HL-60 (cell line): ENCODE measurements around the gene KRT3.

ENCODE experiments used
- GABPA ChIP-seq: IDR thresholded peaks from 2 replicates; pipeline ENCODE4 v1.6.1; 2012; ENCODE audit warnings: low read depth
- POLR2AphosphoS5 ChIP-seq: IDR thresholded peaks from 2 replicates; pipeline ENCODE4 v1.6.1; 2012; ENCODE audit warnings: low read depth
- SPI1 ChIP-seq: IDR thresholded peaks from 2 replicates; pipeline ENCODE4 v1.6.1; 2012; ENCODE audit warnings: low read depth, mild to moderate bottlenecking, borderline replicate concordance
- TF ChIP-seq, protein P1 (sequence below): IDR thresholded peaks from one replicate; pipeline ENCODE4 v1.5.1; 2011; ENCODE audit warnings: low read length, control low read depth, inconsistent platforms; ENCODE audit not compliant: insufficient read depth
- TF ChIP-seq, protein P2 (sequence below): IDR thresholded peaks from 2 replicates; pipeline ENCODE4 v1.6.1; 2012; ENCODE audit warnings: low read depth; ENCODE audit not compliant: insufficient replicate concordance

DNA sequence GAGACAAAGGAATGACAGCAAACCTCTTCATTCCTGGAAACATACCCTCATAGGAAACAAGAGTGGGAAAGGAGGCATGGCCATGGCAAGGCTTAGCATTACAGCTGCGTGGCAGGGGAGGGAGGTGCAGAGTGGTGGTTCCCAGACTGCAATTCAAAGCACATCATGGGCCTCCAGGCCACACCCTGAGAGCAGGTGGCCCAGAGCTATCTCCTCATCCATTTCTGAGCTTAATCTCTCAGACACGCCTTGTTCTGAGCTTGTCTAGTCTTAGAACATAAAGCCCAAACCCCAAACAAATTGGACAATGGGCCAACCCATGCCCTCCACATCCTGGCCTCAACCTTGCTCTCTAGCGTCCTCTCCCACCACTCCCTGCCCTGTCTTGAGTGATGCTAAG is 5.9 kb upstream of the KRT3 start:
- TF ChIP-seq, protein P1, sequence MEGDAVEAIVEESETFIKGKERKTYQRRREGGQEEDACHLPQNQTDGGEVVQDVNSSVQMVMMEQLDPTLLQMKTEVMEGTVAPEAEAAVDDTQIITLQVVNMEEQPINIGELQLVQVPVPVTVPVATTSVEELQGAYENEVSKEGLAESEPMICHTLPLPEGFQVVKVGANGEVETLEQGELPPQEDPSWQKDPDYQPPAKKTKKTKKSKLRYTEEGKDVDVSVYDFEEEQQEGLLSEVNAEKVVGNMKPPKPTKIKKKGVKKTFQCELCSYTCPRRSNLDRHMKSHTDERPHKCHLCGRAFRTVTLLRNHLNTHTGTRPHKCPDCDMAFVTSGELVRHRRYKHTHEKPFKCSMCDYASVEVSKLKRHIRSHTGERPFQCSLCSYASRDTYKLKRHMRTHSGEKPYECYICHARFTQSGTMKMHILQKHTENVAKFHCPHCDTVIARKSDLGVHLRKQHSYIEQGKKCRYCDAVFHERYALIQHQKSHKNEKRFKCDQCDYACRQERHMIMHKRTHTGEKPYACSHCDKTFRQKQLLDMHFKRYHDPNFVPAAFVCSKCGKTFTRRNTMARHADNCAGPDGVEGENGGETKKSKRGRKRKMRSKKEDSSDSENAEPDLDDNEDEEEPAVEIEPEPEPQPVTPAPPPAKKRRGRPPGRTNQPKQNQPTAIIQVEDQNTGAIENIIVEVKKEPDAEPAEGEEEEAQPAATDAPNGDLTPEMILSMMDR: no peak
- TF ChIP-seq, protein P2, sequence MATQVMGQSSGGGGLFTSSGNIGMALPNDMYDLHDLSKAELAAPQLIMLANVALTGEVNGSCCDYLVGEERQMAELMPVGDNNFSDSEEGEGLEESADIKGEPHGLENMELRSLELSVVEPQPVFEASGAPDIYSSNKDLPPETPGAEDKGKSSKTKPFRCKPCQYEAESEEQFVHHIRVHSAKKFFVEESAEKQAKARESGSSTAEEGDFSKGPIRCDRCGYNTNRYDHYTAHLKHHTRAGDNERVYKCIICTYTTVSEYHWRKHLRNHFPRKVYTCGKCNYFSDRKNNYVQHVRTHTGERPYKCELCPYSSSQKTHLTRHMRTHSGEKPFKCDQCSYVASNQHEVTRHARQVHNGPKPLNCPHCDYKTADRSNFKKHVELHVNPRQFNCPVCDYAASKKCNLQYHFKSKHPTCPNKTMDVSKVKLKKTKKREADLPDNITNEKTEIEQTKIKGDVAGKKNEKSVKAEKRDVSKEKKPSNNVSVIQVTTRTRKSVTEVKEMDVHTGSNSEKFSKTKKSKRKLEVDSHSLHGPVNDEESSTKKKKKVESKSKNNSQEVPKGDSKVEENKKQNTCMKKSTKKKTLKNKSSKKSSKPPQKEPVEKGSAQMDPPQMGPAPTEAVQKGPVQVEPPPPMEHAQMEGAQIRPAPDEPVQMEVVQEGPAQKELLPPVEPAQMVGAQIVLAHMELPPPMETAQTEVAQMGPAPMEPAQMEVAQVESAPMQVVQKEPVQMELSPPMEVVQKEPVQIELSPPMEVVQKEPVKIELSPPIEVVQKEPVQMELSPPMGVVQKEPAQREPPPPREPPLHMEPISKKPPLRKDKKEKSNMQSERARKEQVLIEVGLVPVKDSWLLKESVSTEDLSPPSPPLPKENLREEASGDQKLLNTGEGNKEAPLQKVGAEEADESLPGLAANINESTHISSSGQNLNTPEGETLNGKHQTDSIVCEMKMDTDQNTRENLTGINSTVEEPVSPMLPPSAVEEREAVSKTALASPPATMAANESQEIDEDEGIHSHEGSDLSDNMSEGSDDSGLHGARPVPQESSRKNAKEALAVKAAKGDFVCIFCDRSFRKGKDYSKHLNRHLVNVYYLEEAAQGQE: no peak
- TF ChIP-seq GABPA (no peak), POLR2AphosphoS5 (no peak), SPI1 (no peak)
